GM20000 (cell line): Measurements from ENCODE around the gene GRK3.
A peak's percentile ranks its signal among the peaks of the same experiment; 100 is the strongest.
"Not testable (repeated sequence)": the region's sequence is repeated elsewhere in the genome, so short reads cannot be mapped to it uniquely, and the experiment has no call there.

Experiments used
- DNase-seq: peaks from one replicate; pipeline ENCODE4 v3.0.0; 2012; ENCODE audit warnings: low spot score
- CTCF ChIP-seq: IDR thresholded peaks from 2 replicates; pipeline ENCODE4 v1.5.1; 2012; ENCODE audit warnings: mild to moderate bottlenecking, control low read depth; ENCODE audit errors: extremely low read depth, missing control alignments

The GRK3 gene

GRCh38 chr22:25702571-25703167 is 138.2 kb downstream of the GRK3 start:
- peak; percentile 21 for DNase-seq
- TF ChIP-seq CTCF, result no peak

DNA sequence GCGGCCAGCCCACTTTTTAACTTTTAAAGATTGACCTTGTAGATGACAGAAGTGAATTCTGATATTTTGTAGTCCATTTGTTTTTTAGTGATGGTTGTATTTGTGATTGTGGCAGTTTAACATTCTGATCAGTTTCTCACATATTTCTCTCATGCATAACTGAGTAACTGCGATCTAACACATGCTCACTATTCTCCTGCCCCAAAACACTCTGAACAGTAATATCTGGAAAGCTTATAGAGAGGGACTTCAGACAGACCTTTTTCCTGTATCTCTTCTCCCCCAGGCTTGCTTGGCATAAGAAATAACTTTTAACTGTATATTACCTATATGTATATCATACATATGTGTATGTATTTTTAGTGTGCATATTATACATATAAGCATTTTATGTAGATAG is 140.2 kb downstream of the GRK3 start:
- TF ChIP-seq CTCF, result no peak
- peak; percentile 11 for DNase-seq

- no peak for TF ChIP-seq CTCF
- no peak for DNase-seq
Observed at GRCh38 chr22:25706197-25706596, 141.7 kb downstream of the GRK3 start.

DNA sequence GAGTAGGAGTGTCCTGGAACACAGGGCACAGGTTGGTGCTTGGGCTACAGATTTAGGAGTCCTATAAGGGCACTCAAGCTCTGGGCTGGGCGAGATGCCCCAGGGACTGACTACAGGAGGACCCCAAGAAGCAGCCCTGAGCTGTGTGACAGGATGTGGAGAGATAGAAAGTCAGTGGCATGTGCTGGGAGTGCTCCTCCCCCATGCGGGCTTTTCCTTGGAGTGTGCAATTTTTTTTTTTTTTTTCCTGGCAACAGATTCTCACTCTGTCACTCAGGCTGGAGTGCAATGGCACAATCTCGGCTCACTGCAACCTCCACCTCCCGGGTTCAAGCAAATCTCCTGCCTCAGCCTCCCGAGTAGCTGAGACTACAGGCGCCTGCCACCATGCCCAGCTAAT is 144.0 kb downstream of the GRK3 start:
- not testable (repeated sequence) for DNase-seq

- peak; percentile 26 for DNase-seq
- no peak for TF ChIP-seq CTCF
Observed at GRCh38 chr22:25709758-25710157, 145.3 kb downstream of the GRK3 start.

GRCh38 chr22:25710501-25710900 is 146.0 kb downstream of the GRK3 start:
- DNase-seq, result no peak
- TF ChIP-seq CTCF, result no peak

- no peak for TF ChIP-seq CTCF
- DNase-seq, result no peak
Observed at GRCh38 chr22:25711491-25711890, 147.0 kb downstream of the GRK3 start.

- no peak for TF ChIP-seq CTCF
- DNase-seq, result no peak
Observed at GRCh38 chr22:25712661-25713400, 148.4 kb downstream of the GRK3 start.
